GM21576 (cell line): ENCODE data around the gene UGDH.

ENCODE experiments used
- ATAC-seq: cut with Tn5 transposase; IDR thresholded peaks from one replicate; pipeline ENCODE4 v1.9.1; 2021; ENCODE audit warnings: mild to moderate bottlenecking, moderate library complexity; ENCODE audit not compliant: unreplicated experiment

The UGDH gene

DNA sequence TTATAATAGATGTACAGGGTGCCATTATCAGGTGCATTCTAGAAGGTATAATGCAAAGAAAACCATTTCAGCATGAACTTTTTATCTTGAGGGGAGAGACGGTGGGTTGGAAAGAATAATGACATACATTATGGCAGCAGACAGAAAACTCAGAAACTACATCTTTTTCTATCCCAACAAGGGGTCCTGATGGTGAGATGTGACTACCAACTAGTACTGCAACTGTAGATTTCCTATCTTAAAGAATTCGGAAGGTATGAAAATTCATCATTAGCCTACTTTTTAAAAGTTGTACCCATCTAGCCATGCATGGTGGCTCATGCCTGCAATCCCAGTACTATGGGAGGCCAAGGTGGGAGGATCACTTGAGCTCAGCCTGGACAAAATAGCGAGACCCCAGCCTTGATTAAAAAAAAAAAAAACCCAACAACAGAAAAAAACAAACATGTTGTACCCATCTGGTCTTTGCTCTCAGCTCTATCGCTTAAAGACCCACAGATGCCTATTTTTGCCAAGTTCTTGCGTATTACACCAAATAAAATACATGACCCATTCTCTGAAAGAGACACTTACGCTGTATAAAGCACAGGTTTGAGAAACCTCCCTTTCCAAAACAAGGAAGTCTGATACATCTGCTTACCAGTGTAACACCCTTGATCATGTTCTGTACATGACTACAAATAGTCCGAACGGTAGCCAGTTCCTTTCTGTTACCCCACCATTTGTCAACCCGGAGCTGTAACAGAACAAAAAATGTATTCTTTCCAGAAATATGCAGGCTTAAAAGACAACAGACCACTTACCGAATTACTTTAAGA is 70.1 kb downstream of the UGDH start:
- ATAC-seq, result no peak

DNA sequence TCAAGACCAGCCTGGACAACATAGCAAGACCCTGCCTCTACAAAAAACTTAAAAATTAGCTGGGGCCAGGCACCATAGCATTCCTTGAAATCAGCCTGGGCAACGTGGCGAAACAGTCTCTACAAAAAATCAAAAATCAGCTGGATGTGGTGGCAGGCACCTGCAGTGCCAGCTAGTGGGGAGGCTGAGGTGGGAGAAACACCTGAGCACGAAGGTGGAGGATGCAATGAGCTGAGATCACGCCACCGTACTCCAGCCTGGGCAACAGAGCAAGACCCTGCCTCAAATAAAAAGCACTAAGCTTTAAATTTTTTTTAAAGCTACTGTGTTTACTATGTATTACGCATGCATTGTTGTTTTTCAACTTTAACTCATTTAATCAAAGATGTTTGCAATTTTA is 71.8 kb downstream of the UGDH start:
- no peak for ATAC-seq

DNA sequence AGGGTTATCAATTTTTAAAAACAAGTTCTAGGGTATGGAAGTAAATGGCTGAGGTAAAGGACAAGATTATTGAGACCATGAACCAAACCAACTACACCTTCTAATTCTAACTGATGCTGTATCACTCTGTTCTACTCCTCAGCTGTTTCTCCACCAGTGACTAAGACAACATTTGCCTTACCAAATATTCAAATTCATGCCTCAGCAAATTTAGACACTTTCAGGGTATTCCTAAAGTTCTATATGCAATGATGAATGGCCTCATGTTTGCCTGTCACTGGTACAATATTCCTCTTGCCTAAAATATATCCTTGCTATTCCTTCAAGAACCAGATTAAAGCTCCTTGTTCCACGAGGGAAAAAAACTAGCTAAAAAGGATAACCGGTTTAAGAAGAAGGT is 73.5 kb downstream of the UGDH start:
- no peak for ATAC-seq

DNA sequence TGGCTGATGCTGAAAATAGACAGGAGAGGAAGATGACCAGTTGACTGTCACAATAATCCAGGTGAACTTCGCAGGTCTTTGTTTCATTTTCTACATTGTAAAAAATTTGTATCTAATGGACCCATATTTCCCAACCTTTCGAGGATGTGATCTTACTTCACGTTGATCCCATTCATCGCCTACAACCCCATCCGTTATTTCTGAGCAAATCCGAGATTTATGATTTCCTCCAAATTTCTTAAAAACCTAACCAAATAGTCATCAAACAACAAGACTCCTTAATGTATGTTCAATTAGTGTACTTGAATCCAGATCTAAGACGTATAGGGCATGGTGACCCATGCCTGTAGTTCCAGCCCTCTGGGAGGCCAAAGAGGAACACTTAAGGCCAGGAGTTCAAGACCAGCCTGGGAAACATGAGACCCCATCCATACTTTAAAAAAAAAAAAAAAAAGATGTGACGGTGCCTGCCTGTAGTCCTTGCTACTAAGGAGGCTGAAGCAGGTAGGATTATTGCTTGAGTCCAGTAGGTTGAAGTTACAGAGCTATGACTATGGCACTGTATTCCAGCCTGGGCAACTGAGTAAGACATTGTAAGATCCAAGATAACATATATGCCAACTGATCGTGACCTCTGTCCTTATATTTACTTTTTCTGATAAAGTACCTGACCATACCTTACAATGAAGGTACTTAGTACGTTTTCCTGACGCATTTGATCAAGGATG is 74.2 kb downstream of the UGDH start:
- ATAC-seq, result no peak

DNA sequence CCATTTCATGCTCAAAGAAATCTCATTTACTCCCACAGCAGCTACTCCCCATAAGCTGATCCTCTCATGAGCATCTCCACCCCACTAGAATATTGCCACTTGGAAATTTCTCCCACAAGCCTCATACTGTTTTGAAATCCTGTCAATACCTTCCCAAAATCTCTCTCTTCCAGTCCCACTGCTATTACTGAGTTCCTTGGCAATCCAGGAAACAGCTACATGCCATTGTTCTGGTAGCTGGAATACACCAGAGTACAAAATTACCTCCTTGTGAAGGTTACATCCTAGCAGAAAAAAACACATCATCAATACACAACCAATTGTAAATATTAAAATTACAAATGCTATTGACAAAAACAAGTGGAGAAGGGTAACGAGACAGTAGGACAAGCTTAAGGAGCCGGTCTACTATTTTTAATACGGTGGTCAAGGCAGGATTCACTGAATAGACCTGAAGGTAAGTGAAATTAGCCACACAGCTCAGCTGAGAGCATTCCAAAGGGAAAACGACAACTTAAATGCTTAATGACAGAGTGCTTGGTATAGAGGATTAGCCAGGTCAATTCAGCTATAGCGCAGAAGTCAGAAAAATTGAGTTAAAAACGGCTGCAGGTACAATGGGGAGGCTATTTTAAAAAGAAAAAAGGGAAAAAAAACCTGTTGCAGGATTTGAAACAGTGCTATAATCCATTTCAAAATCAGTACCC is 74.9 kb downstream of the UGDH start:
- no peak for ATAC-seq

DNA sequence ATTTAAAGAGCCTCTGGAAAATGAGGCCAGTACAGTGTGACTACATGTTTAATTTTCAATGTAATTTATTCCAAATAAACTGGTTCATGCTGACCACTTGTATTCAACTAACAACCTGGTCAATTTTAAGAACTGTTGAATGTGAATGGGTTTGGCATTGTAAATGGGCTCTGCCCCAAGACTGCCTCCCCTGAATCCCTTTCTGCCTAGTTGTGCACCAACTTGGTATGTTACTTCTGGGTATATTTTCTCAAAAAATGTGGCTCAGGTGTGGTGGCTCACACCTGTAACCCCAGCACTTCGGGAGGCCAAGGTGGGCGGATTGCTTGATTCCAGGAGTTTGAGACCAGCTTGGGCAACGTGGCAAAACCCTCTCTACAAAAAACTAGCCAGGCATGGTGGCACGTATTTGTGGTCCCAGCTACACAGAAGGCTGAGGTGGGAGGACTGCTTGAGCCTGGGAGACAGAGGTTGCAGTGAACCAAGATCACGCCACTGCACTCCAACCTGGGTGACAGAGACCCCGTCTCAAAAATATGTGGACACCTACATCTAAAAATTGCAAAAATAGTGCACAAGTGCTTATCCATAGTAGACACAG is 75.7 kb downstream of the UGDH start:
- no peak for ATAC-seq

DNA sequence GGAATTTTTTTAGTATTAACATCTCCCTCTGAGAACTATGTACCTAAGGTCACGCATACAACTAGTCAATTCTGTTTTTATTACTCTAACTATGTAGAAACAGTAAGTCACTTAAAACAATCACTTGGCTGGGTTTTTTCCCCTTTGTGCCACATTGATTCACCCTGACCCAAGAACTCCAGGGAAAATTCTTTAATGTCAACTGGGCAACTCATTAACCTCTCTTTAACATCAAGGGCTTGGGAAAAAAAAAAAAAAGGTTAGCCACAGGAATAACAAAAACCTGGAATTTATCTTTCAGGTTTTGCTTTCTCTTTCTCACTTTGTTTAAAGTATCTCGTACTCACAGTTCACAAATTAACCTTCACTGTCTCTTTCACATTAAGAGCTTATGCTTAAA is 76.6 kb downstream of the UGDH start:
- ATAC-seq, result no peak
